Measurements from ENCODE around the gene PIGBOS1.

PIGBOS1 gene

GRCh38 chr15:55276324-55276723 is 42.6 kb downstream of the PIGBOS1 start:
- CTCF ChIA-PET, result no interaction called here
- POLR2A ChIA-PET (ENCODE audit: low non-redundant PET), result no interaction called here
- DNase-seq (ENCODE audit: low spot score), result no peak
- no peak for TF ChIP-seq CTCF (conservative IDR thresholded peaks at IDR 0.05; ENCODE audit: low read depth)
- H3K27ac ChIP-seq, result no peak overlapping the region

GRCh38 chr15:55270291-55270690 is 48.6 kb downstream of the PIGBOS1 start:
- no peak for DNase-seq (ENCODE audit: low spot score)
- TF ChIP-seq CTCF (conservative IDR thresholded peaks at IDR 0.05; ENCODE audit: low read depth), result no peak
- no peak overlapping the region for H3K27ac ChIP-seq
- CTCF ChIA-PET, result no interaction called here
- POLR2A ChIA-PET (ENCODE audit: low non-redundant PET), result no interaction called here

GRCh38 chr15:55268176-55268695 is 50.7 kb downstream of the PIGBOS1 start:
- no peak for DNase-seq (ENCODE audit: low spot score)
- POLR2A ChIA-PET (ENCODE audit: low non-redundant PET), result no interaction called here
- CTCF ChIA-PET, result interaction anchor here (0.7 kb wide), 1 partner anchor 15 kb away, joined by 3 read pairs; no protein-coding TSS in a partner anchor
- no peak overlapping the region for H3K27ac ChIP-seq
- TF ChIP-seq CTCF (conservative IDR thresholded peaks at IDR 0.05; ENCODE audit: low read depth), result no peak

GRCh38 chr15:55267401-55268175 is 51.3 kb downstream of the PIGBOS1 start:
- 0 out of 2 replicates have a peak overlapping the region, but pooled peaks have one; percentile 0 for H3K27ac ChIP-seq
- ChIA-PET POLR2A (ENCODE audit: low non-redundant PET) (no interaction called here), CTCF (interaction anchor here (0.7 kb wide), 1 partner anchor 16 kb away, joined by 3 read pairs; no protein-coding TSS in a partner anchor)
- TF ChIP-seq CTCF (conservative IDR thresholded peaks at IDR 0.05; ENCODE audit: low read depth), result no peak
- no peak for DNase-seq (ENCODE audit: low spot score)

All from RWPE1 (cell line).